T-helper 2 cell treated with Interferon-gamma antibody and Interleukin-4, amounts not matched to agents 100 ng/mL and 5 ng/mL, for 36 hours (primary cell): ENCODE results near the gene ABCB1. TPM values are rescaled to one million over a fixed set of nuclear protein-coding genes. Genes with fewer than 3 reads are reported as not detected.
"Not testable (repeated sequence)": the region's sequence is repeated elsewhere in the genome, so short reads cannot be mapped to it uniquely, and the experiment has no call there.

Experiments used
- intact Hi-C: fragments of 100-400 bp; cut with micrococcal nuclease; formaldehyde crosslinking; loops from one replicate; pipeline ENCODE4 v1.15.1; 2023
- total RNA-seq: library from RNA; stranded (reverse); gene quantifications from 2 replicates; pipeline ENCODE4 v1.2.3, GENCODE V29; 2022

Gene ABCB1
- total RNA-seq, 1 donor from 2014 or later, result 3.7 TPM

DNA sequence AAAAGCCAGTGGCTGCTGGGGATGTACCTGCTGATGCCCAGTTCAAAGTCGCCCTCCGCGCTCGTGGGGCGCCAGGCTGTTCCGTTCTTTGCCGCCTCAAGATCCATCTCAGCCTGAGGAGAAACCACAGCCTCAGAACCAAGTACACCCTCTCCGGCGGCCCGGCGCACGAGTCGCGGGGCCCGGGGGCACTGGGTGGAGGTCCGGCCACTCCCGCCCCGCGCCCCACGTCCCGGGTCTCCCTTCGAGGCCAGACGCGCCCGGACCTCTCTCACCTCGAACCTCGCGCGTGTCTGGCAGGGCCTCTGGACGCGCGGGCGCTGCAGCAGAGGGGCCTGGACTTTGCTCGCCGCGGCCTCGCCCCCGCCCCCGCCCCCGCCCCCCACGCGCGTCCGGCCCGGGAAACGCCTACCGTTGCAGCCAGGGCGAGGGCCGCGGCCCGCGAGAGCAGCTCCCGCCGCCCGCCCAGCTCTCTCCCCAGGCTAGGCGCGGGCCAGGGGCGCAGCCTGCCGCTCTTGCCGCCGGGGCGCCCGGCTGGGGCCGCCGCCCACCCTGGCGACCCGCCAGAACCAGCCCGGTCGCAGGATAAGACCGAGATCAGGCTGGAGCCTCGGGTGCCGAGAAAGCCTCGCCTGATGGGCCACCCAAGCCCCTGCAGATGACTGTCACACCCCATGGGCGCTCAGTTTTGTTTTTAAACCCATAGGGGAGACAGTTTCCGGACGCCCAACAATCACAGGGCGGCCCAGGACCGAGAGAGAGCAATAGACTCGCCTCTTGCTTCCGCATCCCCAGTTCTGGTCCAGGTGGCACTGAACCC lies 125.1 kb downstream of the ABCB1 start, which contains the start of gene ABCB4:
TSS of gene ABCB4 (minus strand) at position 322 of the 820 bp plus-strand sequence. CDS start at position 107, 215 bp downstream.
- intact Hi-C loops, result no loop called here

DNA sequence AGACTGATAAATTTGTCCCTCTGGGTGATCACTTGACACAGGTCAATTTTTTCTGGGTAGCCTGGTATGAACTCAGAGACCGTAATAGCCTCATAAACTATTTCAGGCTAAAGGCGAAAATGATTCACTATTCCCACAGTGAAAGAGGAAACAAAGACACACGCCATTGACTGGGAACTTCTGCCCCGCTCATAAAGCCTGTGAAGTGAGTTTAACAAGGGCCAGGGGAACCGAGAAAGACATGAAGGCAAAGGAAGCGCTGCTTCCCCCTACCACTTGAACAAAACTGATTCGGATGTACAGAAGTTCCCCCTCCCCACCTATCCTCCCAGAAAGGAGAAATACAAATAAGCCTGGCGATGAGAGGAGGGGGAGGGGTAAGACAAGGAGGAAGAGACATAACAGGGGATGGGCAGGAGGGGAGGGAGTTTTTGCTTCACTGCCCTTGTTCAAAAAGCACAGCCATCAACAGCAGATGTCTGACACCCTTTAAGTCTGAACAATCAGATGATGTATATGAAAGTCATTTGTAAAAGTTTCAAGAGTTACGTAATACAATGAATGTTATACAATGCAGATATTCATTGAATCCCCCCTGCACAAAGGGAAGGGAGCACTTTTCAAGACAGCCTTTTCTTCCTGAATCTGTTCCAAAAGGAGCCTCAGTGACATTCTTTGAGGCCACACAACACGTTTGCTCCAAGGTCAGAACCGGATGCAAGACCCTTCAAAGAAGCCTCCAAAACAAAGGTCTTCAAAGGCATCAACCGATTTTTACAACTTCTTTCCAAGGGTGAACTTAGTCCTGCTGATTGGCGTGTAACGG lies 125.9 kb downstream of the ABCB1 start:
- intact Hi-C loops, result no loop called here

DNA sequence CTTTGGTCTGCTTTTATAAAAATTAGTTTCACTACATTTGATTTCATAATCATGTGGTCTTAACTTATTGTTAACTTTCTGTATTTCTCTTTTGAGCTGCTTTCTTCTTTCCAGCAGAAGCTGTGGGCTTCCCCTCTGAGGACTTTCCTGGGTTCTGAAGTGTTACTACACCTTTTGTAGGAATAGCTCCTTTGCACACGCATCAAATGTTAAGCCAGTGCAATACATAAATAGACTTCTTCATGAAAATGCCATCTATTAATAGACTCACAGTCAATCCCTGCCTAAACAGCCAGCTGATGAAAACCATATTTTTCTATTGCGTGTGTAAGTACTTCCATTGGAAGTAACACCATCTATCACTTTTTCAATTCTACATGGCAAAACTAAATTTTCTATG lies 126.7 kb downstream of the ABCB1 start:
- intact Hi-C loops, result no loop called here

DNA sequence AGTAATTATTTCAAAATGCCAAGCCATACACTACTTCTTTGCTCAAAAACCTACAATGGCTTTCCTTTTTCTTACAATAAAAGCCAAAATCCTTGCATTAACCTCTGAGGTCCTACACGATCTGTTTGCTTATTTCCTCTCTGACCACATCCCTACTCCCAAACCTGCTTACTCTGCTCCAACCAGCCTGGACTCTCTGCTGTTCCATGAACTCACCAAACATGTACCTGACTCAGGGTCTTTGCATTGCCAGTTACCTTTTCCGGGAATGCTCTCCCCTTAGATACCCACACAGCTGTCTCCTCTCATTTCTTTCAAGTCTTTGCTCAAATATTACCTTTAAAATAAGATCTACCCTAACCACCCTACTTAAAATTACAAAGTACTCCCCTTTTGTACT lies 127.5 kb downstream of the ABCB1 start:
- intact Hi-C loops, result no loop called here

DNA sequence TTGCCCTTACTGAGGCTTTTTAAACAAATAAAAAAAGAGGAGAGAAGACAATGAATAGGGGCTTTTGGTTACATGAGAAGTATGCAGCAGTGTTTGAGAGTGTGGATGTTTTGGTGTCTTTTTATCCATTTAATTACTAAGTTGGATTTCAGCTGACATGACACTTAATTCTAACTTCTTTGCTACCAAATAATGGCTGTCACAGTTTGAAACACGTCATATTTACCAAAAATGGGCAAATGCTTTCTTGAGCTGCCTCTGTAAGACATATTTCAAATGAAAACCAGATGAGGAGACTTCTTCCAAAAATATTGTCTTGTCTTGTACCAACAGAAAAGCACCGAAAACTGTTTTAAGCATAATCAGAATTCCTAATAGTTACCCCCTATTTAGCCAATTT lies 129.2 kb downstream of the ABCB1 start:
- intact Hi-C loops, result no loop called here

DNA sequence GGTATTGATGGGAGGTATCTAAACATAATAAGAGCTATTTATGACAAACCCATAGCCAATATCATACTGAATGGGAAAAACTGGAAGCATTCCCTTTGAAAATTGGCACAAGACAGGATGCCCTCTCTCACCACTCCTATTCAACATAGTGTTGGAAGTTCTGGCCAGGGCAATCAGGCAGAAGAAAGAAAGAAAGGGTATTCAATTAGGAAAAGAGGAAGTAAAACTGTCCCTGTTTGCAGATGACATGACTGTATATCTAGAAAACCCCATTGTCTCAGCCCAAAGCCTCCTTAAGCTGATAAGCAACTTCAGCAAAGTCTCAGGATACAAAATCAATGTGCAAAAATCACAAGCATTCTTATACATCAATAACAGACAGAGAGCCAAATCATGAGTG lies 131.5 kb downstream of the ABCB1 start:
- intact Hi-C loops, result not testable (repeated sequence)

DNA sequence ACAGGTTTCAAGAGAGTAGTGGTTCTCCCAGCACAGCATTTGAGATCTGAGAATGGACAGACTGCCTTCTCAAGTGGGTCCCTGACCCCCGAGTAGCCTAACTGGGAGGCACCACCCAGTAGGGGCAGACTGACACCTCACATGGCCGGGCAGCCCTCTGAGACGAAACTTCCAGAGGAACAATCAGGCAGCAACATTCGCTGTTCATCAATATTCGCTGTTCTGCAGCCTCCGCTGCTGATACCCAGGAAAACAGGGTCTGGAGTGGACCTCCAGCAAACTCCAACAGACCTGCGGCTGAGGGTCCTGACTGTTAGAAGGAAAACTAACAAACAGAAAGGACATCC lies 135.2 kb downstream of the ABCB1 start:
- intact Hi-C loops, result not testable (repeated sequence)

DNA sequence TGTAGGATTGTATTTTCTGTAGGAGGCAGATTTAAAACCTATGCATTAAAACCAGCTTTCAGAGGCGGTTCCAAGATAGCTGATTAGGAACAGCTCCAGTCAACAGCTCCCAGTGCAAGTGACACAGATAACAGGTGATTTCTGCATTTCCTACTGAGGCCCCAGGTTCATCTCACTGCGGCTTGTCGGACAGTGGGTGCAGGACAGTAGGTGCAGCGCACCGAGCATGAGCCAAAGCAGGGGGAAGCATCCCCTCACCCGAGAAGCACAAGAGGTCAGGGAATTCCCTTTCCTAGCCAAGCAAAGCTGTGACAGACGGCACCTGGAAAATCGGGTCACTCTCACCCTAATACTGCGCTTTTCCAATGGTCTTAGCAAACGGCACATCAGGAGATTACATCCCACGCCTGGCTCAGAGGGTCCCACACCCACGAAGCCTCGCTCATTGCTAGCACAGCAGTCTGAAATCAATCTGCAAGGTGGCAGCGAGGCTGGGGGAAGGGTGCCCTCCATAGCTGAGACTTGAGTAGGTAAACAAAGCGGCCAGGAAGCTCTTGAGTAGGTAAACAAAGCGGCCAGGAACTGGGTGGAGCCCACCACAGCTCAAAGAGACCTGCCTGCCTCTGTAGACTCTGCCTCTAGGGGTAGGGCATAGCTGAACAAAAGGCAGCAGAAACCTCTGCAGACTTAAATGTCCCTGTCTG lies 135.7 kb downstream of the ABCB1 start:
- intact Hi-C loops, result not testable (repeated sequence)

DNA sequence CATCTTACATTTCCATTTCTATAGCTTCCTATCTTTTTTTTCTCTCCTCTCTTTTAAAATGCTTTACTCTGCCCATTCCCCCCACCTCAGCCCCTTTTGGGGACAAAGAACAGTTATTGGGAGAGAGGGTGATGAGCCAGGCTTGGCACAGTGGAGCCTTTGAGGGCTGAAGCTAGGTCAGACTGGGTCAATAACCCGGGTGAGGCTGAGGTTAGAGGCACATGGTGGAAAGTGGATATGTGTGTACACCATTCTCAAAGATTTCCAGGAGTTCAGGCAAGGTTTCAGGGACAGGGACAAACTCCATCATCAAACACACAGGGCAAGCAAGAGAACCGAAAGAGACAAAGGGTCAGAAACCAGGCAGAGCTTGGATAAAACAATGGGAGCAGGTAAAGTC lies 136.7 kb downstream of the ABCB1 start:
- intact Hi-C loops, result no loop called here

DNA sequence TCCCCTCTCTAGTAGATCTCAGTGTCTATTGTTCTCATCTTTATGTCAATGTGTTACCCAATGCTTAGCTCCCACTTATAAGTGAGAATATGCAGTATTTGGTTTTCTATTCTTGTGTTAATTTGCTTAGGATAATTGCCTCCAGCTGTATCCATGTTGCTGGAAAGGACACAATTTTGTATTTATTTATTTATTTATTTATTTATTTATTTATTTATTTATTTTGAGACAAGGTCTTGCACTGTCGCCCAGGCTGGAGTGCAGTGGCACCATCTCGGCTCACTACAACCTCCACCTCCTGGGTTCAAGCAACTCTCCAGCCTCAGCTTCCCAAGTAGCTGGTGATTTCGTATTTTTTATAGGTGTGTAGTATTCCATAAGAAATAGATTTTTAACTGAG lies 140.2 kb downstream of the ABCB1 start:
- intact Hi-C loops, result not testable (repeated sequence)

DNA sequence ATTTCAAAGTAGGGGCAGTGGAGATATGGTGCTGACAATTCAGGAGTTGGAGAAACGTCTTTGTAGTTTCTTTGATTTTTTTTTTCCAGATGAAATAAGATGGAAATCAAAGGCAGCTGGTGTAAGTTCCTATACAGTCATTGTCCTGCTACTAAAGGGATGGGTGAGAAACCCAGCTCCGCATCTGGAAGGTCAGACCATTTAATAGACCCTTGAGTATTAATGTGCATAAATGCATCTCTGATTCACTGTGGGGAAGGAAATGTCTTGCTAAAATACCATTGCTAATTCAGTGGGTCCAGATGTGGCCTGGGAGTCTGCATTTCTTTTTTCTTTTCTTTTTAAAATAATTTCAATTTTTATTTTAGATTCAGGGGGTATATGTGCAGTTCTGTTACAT lies 140.7 kb downstream of the ABCB1 start:
- intact Hi-C loops, result no loop called here

DNA sequence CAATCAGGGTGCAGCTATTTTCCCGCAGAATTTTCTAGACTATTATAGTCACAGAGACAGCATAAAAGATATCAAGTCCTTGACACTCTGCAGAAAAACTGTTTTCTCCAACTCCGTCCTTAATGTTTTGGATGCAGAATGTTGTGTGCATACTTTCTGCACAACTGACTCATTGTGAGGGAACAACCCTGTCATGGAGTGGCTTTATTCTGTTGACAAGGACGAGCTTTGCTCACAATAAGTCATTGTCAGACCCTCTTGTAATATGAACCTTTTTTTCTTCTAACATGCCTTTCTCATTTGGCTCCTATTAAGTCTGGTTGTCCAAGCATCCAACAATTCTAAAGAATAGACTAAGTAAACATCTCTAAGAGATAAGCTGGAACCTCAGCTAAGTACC lies 142.5 kb downstream of the ABCB1 start:
- intact Hi-C loops, result no loop called here

DNA sequence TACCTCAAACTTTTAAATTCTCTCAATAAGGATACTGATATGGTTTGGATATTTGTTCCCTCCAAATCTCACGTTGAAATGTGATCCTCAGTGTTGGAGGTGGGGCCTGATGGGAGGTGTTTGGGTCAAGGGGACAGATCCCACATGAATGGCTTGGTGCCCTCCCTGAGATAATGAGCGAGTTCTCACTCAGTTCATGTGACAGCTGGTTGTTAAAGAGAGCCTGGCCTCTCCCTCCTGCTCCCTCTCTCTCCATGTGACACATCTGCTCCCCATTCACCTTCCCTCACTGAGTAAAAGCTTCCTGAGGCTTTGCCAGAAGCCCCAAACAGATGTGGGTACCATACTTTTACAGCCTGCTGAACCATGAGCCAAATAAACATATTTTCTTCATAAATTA lies 144.4 kb downstream of the ABCB1 start:
- intact Hi-C loops, result no loop called here

Other genes with a start within 250 kb of the ABCB1 start
- gene ABCB4, start 125.2 kb downstream of the ABCB1 start, total RNA-seq, result not detected in 2 replicates
- gene RUNDC3B, start 27.5 kb upstream of the ABCB1 start, total RNA-seq, result 0.05 TPM in 1 of 2 replicates, not detected in the other